HepG2 (cell line): ENCODE measurements around the gene CTDNEP1. TPM values are rescaled to one million over a fixed set of nuclear protein-coding genes. Genes with fewer than 3 reads are reported as not detected.

Experiments
- ATAC-seq: fragments of 200-7000 bp; cut with Tn5 transposase; 3 replicates; pipeline ENCODE4 v1.9.1; 2020; ENCODE audit warnings: mild to moderate bottlenecking, moderate library complexity
- BruUV-seq: library from RNA; stranded (reverse); fragments of 400-500 nt; replicated peaks from 2 replicates; lab custom pipeline; 2021; lab: Mats Ljungman, UMichigan
- CTCF ChIA-PET: fragments of 300-600 bp; formaldehyde crosslinking; extraction: SDS; loops from one replicate; lab custom pipeline; 2021; ENCODE audit warnings: low total read pairs, inconsistent platforms, low intra/inter-chr PET ratio; lab: Yijun Ruan, JAX
- POLR2A ChIA-PET: fragments of 350-600 bp; sonication (Branson Sonifier 250); formaldehyde crosslinking; loops from one replicate; lab custom pipeline; 2020; ENCODE audit warnings: antibody characterized with exemption, inconsistent platforms; lab: Yijun Ruan, JAX
- DNase-seq: peaks from one replicate; pipeline ENCODE4 v3.0.0-alpha.2; 2015; ENCODE audit warnings: low spot score
- FAIRE-seq: peaks from 3 replicates; lab custom pipeline; 2011; peaks lifted over from hg19 to GRCh38; lab: Jason Lieb, UNC
- H2AFZ ChIP-seq: one replicate; pipeline ENCODE4 v1.6.1; 2011; ENCODE audit warnings: low read length, inconsistent platforms
- H3K27ac ChIP-seq: fragments of 300-600 bp; 3 replicates; pipeline ENCODE4 v1.8.0; 2011; ENCODE audit warnings: mixed run types, mild to moderate bottlenecking, mixed read lengths, low read length, inconsistent platforms; ENCODE audit not compliant: insufficient read depth; ENCODE audit errors: extremely low read length
- H3K27me3 ChIP-seq, 2 experiments: fragments of 200-600 bp in 1 of 2; 2 replicates in 1 of 2; 3 replicates in 1 of 2; pipeline versions ENCODE4 v1.6.0 to v1.8.0; 2011; ENCODE audit warnings: low read length in 2 of 2, mild to moderate bottlenecking in 2 of 2, moderate library complexity in 2 of 2, inconsistent platforms in 1 of 2; ENCODE audit not compliant: insufficient read depth in 2 of 2, control insufficient read depth in 1 of 2
- H3K36me3 ChIP-seq, 2 experiments: fragments of 200-600 bp in 1 of 2; replicated peaks in 1 of 2; 2 replicates in 1 of 2; 3 replicates in 1 of 2; pipeline versions ENCODE4 v1.5.1 to v1.8.0; 2011; ENCODE audit warnings: low read length in 2 of 2, inconsistent platforms in 1 of 2; ENCODE audit not compliant: insufficient read depth in 2 of 2, control insufficient read depth in 1 of 2
- H3K4me1 ChIP-seq: 2 replicates; pipeline ENCODE4 v1.5.1; 2012; ENCODE audit warnings: low read length, inconsistent platforms; ENCODE audit not compliant: insufficient read depth
- H3K4me2 ChIP-seq: 2 replicates; pipeline ENCODE4 v1.6.0; 2011; ENCODE audit warnings: low read depth, low read length, inconsistent platforms
- H3K4me3 ChIP-seq, 3 experiments: fragments of 200-600 bp in 1 of 3; sonication (generic), shearing (Covaris generic) in 1 of 3; replicated peaks in 1 of 3; 2 replicates each; pipeline ENCODE4 v1.5.1; 2011 to 2016; ENCODE audit warnings: low read length in 3 of 3, inconsistent platforms in 2 of 3, low read depth in 2 of 3, mild to moderate bottlenecking in 2 of 3, control low read depth in 1 of 3, mixed read lengths in 1 of 3; ENCODE audit not compliant: insufficient read depth in 1 of 3
- H3K79me2 ChIP-seq: one replicate; pipeline ENCODE4 v1.6.1; 2011; ENCODE audit warnings: low read length, inconsistent platforms; ENCODE audit not compliant: insufficient read depth
- H3K9ac ChIP-seq: 2 replicates; pipeline ENCODE4 v1.6.0; 2011; ENCODE audit warnings: mild to moderate bottlenecking, low read depth, low read length, inconsistent platforms; ENCODE audit not compliant: insufficient read depth
- H3K9me3 ChIP-seq: 2 replicates; pipeline ENCODE4 v1.5.1; 2012; ENCODE audit warnings: mild to moderate bottlenecking, low read length
- H4K20me1 ChIP-seq: 2 replicates; pipeline ENCODE4 v1.6.0; 2011; ENCODE audit warnings: inconsistent platforms, mild to moderate bottlenecking, low read length, moderate library complexity; ENCODE audit not compliant: insufficient read depth
- ASH2L ChIP-seq: fragments of 300-600, 200-600 bp; sonication (generic); IDR thresholded peaks from 2 replicates; pipeline ENCODE4 v1.7.0; 2017; ENCODE audit warnings: low read depth, mild to moderate bottlenecking, moderate library complexity, mixed read lengths, low read length; ENCODE audit not compliant: insufficient read length
- EHMT2 ChIP-seq: fragments of 200-600 bp; sonication (generic); IDR thresholded peaks from 2 replicates; pipeline ENCODE4 v1.7.0; 2017; ENCODE audit warnings: antibody characterized with exemption, low read depth, low read length, borderline replicate concordance
- HDAC1 ChIP-seq: sonication (generic); formaldehyde crosslinking; IDR thresholded peaks from 2 replicates; pipeline ENCODE4 v1.5.1; 2020; ENCODE audit warnings: mild to moderate bottlenecking, missing genetic modification reagents
- HNF4A ChIP-seq: sonication (generic); formaldehyde crosslinking; IDR thresholded peaks from 2 replicates; pipeline ENCODE4 v1.4.0; 2020; ENCODE audit warnings: missing genetic modification reagents
- ZBTB7A ChIP-seq: sonication (generic); formaldehyde crosslinking; IDR thresholded peaks from 2 replicates; pipeline ENCODE4 v1.8.0; 2022; ENCODE audit warnings: mild to moderate bottlenecking, missing genetic modification reagents
- ZNF550 ChIP-seq: sonication (generic); formaldehyde crosslinking; IDR thresholded peaks from 2 replicates; pipeline ENCODE4 v1.4.0; 2020; ENCODE audit warnings: mild to moderate bottlenecking, missing genetic modification reagents, borderline replicate concordance
- WGBS: methylation state at CpG from one replicate; pipeline ENCODE4 v1.1.6; 2017; ENCODE audit warnings: low lambda C conversion rate; 5-methylcytosine and 5-hydroxymethylcytosine counted together
- in situ Hi-C: cut with HindIII; loops from 2 replicates; pipeline ENCODE4 v1.10.0; 2017; ENCODE audit warnings: low pct_unique_long_range_greater_than_20kb; ENCODE audit not compliant: extremely low pct_ligation_motif_present
- intact Hi-C: fragments of 100-400 bp; cut with micrococcal nuclease; formaldehyde crosslinking; loops from one replicate; pipeline ENCODE4 v1.10.0; 2022; ENCODE audit not compliant: unreplicated experiment
- polyA plus RNA-seq, 8 experiments: library from polyadenylated mRNA; depleted of rRNA in 3 of 8; stranded (reverse) in 7 of 8; unstranded in 1 of 8; fragments of >200 nt; fragmentation: Illumina TruSeq in 4 of 8; extraction: Trizol in 4 of 8; gene quantifications; 2 replicates each; pipeline versions ENCODE4 v1.2.1 to v1.2.3, GENCODE V29; 2011 to 2016; ENCODE audit warnings: low read depth in 4 of 8, missing spikeins in 1 of 8, mixed read lengths in 1 of 8; ENCODE audit not compliant: insufficient read depth in 1 of 8
- total RNA-seq, 5 experiments: library from RNA; depleted of rRNA; stranded (reverse); fragments of >200 nt; fragmentation: Illumina TruSeq; extraction: Trizol; gene quantifications; 2 replicates each; pipeline ENCODE4 v1.2.3, GENCODE V29; 2016; ENCODE audit warnings: low read depth in 1 of 5
- TF ChIP-seq, protein P1 (sequence below): sonication (generic); formaldehyde crosslinking; IDR thresholded peaks from 2 replicates; pipeline ENCODE4 v1.5.0; 2020; ENCODE audit warnings: mild to moderate bottlenecking, missing genetic modification reagents, borderline replicate concordance
- TF ChIP-seq, protein P2 (sequence below): sonication (generic); formaldehyde crosslinking; IDR thresholded peaks from 2 replicates; pipeline ENCODE4 v1.5.0; 2020; ENCODE audit warnings: missing genetic modification reagents, mild to moderate bottlenecking, borderline replicate concordance
- TF ChIP-seq, protein P3 (sequence below): sonication (generic); formaldehyde crosslinking; IDR thresholded peaks from 2 replicates; pipeline ENCODE4 v1.4.0; 2020; ENCODE audit warnings: mild to moderate bottlenecking, missing genetic modification reagents
- TF ChIP-seq, protein P4 (sequence below): sonication (generic); formaldehyde crosslinking; IDR thresholded peaks from 2 replicates; pipeline ENCODE4 v1.4.0; 2020; ENCODE audit warnings: missing genetic modification reagents, borderline replicate concordance

Gene CTDNEP1
- total and polyA plus RNA-seq, 2 of the 13 experiments (the other 11 are each of a cell fraction or from before 2014, with no cell fraction given): 19.8 to 118 TPM

DNA sequence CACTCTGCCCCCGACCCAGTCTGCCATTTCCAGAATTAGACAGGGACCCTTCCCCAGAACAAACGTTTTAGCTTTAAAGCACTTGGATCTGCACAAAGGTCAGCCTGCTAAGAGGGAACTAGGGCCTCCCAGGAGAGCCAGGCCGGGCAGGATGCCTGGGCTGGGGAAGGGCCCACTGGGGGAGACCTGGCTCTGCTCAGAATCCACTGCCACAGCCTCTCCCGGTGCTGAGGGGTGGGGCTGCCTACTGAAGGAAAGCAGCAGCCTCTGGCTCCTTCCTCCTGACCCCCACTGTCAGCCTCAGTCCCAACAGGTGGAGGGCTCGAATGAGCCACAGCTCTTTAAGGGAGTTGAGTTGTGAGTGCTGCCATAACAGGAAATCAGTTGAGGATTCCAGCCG lies 41.2 kb upstream of the CTDNEP1 start:
- H4K20me1 ChIP-seq: no peaks in the 10 kb centered on the region
- H3K4me3 ChIP-seq: peak overlapping the region in 2 of 3 experiments; percentile 29 to 54; a peak in 2 of 6 replicates
- no peaks in the 10 kb centered on the region for H3K9me3 ChIP-seq
- WGBS: 0% methylated on average over 4 of the region's 6 CpGs
- peaks cover 41% of the 10 kb centered on the region for H3K4me1 ChIP-seq
- peaks cover 0 to 11% of the 10 kb centered on the region in 2 experiments; a peak in 2 of 5 replicates for H3K27me3 ChIP-seq
- no peak for DNase-seq
- no peak for FAIRE-seq
- no peak overlapping the region; the same call in 1 of the 2 replicates for H3K9ac ChIP-seq
- no TSS peak for BruUV-seq
- intact Hi-C loops: loop anchor here (1.0 kb wide), 1 partner anchor 38 kb away; no protein-coding TSS in a partner anchor
- peak; percentile 47 for ATAC-seq
- H3K27ac ChIP-seq: no peak overlapping the region
- peak overlapping the region; percentile 75 for H3K4me2 ChIP-seq
- in situ Hi-C loops: no loop called here
- H2AFZ ChIP-seq: no peak overlapping the region
- CTCF ChIA-PET: interaction anchor here (1.1 kb wide), 1 partner anchor 12 kb away, joined by 3 read pairs; no protein-coding TSS in a partner anchor
- no peaks in the 10 kb centered on the region for H3K36me3 ChIP-seq
- POLR2A ChIA-PET: interaction anchor here (1.6 to 3.7 kb wide), 3 partner anchors 11 to 247 kb away, joined by 3 to 35 read pairs (median 5); partner anchors contain the start of gene SLC2A4
- no peaks in the 10 kb centered on the region for H3K79me2 ChIP-seq
- TF ChIP-seq HNF4A (peak; percentile 36; the same call in 1 of the 2 replicates), ASH2L (peak; percentile 11), HDAC1 (CRISPR knock-in tag) (peak; percentile 40), ZBTB7A (0 out of 2 replicates have a peak, but pooled peaks have one; percentile 61), EHMT2 (no peak), ZNF550 (CRISPR knock-in tag) (no peak)
- TF ChIP-seq, protein P1, sequence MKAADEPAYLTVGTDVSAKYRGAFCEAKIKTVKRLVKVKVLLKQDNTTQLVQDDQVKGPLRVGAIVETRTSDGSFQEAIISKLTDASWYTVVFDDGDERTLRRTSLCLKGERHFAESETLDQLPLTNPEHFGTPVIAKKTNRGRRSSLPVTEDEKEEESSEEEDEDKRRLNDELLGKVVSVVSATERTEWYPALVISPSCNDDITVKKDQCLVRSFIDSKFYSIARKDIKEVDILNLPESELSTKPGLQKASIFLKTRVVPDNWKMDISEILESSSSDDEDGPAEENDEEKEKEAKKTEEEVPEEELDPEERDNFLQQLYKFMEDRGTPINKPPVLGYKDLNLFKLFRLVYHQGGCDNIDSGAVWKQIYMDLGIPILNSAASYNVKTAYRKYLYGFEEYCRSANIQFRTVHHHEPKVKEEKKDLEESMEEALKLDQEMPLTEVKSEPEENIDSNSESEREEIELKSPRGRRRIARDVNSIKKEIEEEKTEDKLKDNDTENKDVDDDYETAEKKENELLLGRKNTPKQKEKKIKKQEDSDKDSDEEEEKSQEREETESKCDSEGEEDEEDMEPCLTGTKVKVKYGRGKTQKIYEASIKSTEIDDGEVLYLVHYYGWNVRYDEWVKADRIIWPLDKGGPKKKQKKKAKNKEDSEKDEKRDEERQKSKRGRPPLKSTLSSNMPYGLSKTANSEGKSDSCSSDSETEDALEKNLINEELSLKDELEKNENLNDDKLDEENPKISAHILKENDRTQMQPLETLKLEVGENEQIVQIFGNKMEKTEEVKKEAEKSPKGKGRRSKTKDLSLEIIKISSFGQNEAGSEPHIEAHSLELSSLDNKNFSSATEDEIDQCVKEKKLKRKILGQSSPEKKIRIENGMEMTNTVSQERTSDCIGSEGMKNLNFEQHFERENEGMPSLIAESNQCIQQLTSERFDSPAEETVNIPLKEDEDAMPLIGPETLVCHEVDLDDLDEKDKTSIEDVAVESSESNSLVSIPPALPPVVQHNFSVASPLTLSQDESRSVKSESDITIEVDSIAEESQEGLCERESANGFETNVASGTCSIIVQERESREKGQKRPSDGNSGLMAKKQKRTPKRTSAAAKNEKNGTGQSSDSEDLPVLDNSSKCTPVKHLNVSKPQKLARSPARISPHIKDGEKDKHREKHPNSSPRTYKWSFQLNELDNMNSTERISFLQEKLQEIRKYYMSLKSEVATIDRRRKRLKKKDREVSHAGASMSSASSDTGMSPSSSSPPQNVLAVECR (CRISPR knock-in tag): peak; percentile 32; the same call in 1 of the 2 replicates
- TF ChIP-seq, protein P2, sequence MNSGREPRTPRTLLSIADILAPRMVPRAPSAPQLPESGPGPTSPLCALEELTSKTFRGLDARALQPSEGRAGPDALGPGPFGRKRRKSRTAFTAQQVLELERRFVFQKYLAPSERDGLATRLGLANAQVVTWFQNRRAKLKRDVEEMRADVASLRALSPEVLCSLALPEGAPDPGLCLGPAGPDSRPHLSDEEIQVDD (CRISPR knock-in tag): no peak
- TF ChIP-seq, protein P3, sequence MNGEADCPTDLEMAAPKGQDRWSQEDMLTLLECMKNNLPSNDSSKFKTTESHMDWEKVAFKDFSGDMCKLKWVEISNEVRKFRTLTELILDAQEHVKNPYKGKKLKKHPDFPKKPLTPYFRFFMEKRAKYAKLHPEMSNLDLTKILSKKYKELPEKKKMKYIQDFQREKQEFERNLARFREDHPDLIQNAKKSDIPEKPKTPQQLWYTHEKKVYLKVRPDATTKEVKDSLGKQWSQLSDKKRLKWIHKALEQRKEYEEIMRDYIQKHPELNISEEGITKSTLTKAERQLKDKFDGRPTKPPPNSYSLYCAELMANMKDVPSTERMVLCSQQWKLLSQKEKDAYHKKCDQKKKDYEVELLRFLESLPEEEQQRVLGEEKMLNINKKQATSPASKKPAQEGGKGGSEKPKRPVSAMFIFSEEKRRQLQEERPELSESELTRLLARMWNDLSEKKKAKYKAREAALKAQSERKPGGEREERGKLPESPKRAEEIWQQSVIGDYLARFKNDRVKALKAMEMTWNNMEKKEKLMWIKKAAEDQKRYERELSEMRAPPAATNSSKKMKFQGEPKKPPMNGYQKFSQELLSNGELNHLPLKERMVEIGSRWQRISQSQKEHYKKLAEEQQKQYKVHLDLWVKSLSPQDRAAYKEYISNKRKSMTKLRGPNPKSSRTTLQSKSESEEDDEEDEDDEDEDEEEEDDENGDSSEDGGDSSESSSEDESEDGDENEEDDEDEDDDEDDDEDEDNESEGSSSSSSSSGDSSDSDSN (CRISPR knock-in tag): peak; percentile 36; the same call in 1 of the 2 replicates
- TF ChIP-seq, protein P4, sequence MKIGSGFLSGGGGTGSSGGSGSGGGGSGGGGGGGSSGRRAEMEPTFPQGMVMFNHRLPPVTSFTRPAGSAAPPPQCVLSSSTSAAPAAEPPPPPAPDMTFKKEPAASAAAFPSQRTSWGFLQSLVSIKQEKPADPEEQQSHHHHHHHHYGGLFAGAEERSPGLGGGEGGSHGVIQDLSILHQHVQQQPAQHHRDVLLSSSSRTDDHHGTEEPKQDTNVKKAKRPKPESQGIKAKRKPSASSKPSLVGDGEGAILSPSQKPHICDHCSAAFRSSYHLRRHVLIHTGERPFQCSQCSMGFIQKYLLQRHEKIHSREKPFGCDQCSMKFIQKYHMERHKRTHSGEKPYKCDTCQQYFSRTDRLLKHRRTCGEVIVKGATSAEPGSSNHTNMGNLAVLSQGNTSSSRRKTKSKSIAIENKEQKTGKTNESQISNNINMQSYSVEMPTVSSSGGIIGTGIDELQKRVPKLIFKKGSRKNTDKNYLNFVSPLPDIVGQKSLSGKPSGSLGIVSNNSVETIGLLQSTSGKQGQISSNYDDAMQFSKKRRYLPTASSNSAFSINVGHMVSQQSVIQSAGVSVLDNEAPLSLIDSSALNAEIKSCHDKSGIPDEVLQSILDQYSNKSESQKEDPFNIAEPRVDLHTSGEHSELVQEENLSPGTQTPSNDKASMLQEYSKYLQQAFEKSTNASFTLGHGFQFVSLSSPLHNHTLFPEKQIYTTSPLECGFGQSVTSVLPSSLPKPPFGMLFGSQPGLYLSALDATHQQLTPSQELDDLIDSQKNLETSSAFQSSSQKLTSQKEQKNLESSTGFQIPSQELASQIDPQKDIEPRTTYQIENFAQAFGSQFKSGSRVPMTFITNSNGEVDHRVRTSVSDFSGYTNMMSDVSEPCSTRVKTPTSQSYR (CRISPR knock-in tag): peak; percentile 17; the same call in 1 of the 2 replicates
